CD4-positive, alpha-beta T cell treated with Interleukin-21 for 1 hour (primary cell): ENCODE measurements around the gene SURF1.
A peak's percentile ranks its signal among the peaks of the same experiment; 100 is the strongest.
"Not testable (repeated sequence)": the region's sequence is repeated elsewhere in the genome, so short reads cannot be mapped to it uniquely, and the experiment has no call there.

Experiments used
- DNase-seq: peaks from one replicate; pipeline ENCODE4 v3.0.0-alpha.2; 2020

SURF1 gene

GRCh38 chr9:133383438-133383837, 27.2 kb upstream of the SURF1 start:
- no peak for DNase-seq

GRCh38 chr9:133382507-133383141, 26.3 kb upstream of the SURF1 start:
- no peak for DNase-seq

- no peak for DNase-seq
These were observed 24.4 kb upstream of the SURF1 start for GRCh38 chr9:133380734-133381133.

- no peak for DNase-seq
These were observed 23.1 kb upstream of the SURF1 start for GRCh38 chr9:133379153-133380086.

DNA sequence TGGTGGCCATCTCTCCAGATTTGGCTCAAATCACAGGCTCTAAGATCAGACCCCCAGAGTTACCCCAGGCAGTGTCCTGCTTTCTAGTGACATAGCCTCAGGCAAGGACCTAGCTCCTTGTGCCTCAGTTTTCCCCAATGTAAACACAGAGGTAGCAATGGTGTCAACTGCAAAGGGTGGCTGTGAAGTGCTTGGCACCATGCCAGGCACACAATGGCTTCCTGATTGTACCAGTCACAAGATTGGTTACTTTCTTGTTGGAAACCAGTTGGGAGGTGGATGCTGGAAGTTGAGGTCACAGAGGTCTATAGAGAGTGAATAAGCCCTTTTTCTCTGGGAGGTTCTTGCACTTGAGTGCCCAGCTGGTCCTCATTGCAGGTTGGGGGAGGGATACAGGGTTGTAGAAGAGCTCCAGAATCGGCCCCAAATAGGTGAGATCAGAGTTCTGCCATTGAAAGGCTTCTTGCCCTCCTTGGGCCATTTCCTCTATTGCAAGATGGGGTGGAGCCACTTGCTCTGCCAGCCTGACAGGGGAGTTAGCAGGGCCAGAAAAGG, 22.2 kb upstream of the SURF1 start:
- DNase-seq, result no peak

GRCh38 chr9:133377721-133378216, 21.5 kb upstream of the SURF1 start:
- no peak for DNase-seq

DNA sequence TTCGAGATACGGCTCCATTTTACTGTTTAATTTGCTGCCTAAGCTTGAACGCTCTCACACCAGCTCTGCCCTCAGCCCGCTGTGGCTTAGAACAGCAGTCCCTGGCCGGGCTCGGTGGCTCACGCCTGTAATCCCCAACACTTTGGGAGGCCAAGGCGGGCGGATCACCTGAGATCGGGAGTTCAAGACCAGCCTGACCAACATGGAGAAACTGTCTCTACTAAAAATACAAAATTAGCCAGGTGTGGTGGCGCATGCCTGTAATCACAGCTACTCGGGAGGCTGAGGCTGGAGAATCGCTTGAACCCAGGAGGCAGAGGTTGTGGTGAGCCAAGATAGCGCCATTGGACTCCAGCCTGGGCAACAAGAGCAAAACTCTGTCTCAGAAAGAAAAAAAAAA, 21.0 kb upstream of the SURF1 start:
- DNase-seq, result not testable (repeated sequence)

GRCh38 chr9:133375724-133376654, 19.7 kb upstream of the SURF1 start, which contains the start of the genes STKLD1 and SURF4:
STKLD1 (plus strand) TSS chr9:133376366; CDS start chr9:133376474, 108 bp downstream.
SURF4 (minus strand) TSS chr9:133376060; CDS start chr9:133375969, 91 bp downstream.
- DNase-seq, result peak; percentile 95

DNA sequence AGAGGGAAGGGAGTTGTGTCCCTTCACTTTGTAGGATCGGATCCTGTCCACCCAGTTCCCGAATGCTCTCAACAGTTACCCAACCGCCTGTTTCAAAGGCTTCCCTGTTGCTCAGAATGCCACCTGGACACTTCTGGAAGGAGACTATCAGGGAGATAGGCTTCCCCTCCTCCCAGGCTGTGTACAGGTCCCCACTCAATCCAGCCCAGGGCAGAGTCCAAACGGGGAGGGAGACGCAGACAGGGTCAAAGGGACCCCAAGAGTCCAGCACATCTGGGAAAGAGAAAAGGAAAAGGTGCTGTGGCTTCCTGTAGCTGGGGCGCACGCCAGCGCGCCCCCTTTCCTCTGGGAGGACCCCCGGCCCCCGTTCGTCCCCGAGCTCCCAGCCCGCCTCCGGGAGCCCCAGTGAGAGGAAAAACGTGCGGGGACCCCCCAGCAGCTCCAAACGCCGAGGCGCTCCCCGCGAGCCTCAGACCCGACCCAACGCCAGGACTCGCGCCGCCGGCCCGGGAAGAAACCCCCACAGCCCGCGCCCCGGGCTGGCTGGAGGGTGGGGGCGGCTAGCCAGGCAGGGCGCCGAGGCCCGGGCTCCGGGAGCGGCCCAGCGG, 18.9 kb upstream of the SURF1 start:
- DNase-seq, result peak; percentile 28

DNA sequence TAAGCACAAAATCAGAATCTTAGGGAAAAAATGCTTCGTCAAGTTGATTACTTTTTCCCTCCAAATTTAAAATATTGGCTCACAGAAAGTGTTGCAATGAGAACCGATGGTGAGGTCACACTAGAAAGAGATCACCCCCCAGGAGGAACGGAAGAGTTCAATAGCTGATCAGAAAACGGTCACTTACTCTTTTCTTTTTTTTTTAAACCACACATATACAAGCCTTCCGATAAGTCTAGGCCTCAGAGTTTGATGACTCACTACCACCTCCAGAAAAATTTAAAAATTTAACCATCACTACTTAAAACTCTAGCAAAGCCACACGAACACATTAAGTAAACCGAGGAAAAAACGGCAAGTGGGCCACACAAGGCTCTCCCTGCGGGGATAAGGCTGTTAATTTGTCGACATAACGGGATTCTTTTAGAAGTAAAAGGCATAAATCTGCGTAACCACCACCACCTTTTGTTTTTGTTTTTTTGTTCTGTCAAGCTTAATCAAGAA, 18.4 kb upstream of the SURF1 start:
- peak; percentile 69 for DNase-seq

DNA sequence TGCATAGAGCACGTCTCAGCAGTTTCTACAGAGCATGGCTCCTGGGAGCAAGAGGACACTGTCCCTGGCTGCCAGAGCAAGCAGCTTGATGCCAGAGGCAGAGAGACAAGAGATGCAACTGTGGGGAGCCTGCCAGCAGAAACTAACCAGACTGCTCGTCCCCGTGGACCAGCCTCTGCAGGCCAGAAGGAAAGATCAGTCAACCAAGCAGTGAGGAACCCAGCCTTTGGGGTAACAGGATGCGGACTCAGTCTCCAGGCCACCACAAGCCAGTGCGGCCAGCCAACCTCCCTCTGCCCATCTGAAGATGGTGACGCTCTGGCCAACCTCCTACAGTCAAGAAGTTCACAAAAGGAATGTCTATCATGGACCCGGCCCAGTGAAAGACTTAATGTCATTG, 15.9 kb upstream of the SURF1 start:
- no peak for DNase-seq

- DNase-seq, result peak; percentile 76
These were observed 15.0 kb upstream of the SURF1 start for GRCh38 chr9:133371261-133371711.

DNA sequence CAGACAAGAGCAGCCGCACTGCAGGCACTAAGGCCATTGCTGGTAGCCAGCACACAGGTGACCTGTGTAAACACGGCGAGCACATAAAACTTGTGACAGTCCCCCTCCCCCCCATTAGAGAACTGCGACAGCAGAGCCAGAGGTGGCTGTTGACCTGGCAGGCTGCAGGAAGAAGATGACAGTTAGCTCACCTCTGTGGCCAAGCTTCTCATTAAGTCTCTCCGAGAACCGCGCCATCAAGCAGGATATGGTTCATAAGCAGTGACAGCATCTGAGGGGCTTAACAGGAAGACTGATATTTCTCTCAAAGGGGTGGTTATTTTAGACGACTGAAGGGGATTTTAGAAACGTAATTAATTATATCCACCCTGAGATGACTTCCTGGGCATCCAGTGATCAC, 14.4 kb upstream of the SURF1 start:
- DNase-seq, result peak; percentile 76

- no peak for DNase-seq
These were observed 13.6 kb upstream of the SURF1 start for GRCh38 chr9:133369933-133370332.

DNA sequence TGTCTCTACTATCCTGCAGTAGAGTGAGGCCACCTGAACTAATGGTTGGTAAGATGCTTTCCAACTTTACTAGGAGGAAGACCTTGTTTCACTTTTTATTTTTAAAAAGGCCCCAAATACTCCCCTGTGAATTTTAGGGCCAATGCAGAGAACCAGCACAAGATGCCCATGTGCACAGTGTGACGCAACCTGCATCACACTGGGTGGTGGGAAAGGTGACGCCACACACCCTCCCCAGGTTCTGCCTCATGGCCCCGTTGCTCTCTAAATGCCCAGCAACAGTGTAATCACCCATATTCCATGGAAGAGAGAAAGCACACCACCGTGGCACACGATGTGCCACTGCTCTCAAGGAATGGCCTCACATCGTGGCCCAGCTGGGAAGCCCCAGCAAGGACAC, 13.1 kb upstream of the SURF1 start:
- no peak for DNase-seq

GRCh38 chr9:133368249-133368881, 12.1 kb upstream of the SURF1 start:
- DNase-seq, result no peak

- no peak for DNase-seq
These were observed 11.5 kb upstream of the SURF1 start for GRCh38 chr9:133367778-133368177.

- no peak for DNase-seq
These were observed 10.9 kb upstream of the SURF1 start for GRCh38 chr9:133367221-133367620.

GRCh38 chr9:133366435-133366834, 10.1 kb upstream of the SURF1 start:
- no peak for DNase-seq

DNA sequence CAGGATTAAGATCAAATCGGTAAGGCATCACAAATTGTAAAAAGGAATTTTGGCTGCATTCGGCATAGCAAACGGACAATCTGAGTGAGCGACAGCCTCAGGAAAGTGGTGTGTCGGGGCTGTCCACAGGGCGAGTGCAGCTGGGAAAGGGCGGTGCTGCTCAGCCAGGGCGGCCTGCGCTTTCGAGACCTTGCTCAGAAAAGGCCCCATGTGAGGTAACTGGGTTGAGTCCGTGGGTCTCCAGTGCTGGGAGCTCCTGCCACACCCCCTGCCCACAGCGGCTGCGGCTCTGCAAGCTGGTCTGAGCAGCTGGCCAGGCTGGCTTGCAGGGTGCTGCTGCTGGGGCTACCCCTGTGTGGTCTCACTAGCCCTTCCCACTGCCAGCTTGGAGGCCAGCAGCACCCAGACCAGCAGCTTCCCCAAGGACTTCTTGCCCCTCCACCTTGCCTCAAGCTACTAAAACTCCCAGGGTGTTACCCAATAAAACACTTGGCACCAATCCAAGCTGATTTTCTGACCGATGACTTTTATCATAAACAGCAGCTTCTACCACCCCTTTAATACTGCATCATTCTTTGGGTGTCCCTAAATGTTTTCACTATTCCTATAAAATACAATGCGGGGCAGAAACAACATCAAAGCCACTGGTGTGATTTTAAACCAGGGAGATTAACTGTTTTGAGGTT, 6.2 kb upstream of the SURF1 start:
- DNase-seq, result no peak
